GM13977 (cell line): ENCODE data around the gene ATG12.

Experiments used
- DNase-seq: peaks from one replicate; pipeline ENCODE4 v3.0.0; 2012; ENCODE audit warnings: low spot score
- in situ Hi-C: fragments of 300-500 bp; cut with MboI; formaldehyde crosslinking; loops from one replicate; pipeline ENCODE4 v1.12.0; 2022; ENCODE audit warnings: low sequenced_read_pairs, low pct_unique_long_range_greater_than_20kb, mixed read lengths, inconsistent platforms; ENCODE audit not compliant: unreplicated experiment
- TF ChIP-seq, protein P1 (sequence below): IDR thresholded peaks from 2 replicates; pipeline ENCODE4 v1.5.1; 2012; ENCODE audit warnings: mild to moderate bottlenecking, control low read depth; ENCODE audit not compliant: insufficient read depth; ENCODE audit errors: extremely low read depth, missing control alignments

The ATG12 gene

GRCh38 chr5:115872447-115872846 lies 31.1 kb upstream of the ATG12 start:
- TF ChIP-seq, protein P1, sequence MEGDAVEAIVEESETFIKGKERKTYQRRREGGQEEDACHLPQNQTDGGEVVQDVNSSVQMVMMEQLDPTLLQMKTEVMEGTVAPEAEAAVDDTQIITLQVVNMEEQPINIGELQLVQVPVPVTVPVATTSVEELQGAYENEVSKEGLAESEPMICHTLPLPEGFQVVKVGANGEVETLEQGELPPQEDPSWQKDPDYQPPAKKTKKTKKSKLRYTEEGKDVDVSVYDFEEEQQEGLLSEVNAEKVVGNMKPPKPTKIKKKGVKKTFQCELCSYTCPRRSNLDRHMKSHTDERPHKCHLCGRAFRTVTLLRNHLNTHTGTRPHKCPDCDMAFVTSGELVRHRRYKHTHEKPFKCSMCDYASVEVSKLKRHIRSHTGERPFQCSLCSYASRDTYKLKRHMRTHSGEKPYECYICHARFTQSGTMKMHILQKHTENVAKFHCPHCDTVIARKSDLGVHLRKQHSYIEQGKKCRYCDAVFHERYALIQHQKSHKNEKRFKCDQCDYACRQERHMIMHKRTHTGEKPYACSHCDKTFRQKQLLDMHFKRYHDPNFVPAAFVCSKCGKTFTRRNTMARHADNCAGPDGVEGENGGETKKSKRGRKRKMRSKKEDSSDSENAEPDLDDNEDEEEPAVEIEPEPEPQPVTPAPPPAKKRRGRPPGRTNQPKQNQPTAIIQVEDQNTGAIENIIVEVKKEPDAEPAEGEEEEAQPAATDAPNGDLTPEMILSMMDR: no peak
- DNase-seq: no peak
- in situ Hi-C loops: no loop called here

- in situ Hi-C loops: no loop called here
- no peak for DNase-seq
- TF ChIP-seq, protein P1: no peak
Measured at GRCh38 chr5:115869256-115869795, 28.0 kb upstream of the ATG12 start.

DNA sequence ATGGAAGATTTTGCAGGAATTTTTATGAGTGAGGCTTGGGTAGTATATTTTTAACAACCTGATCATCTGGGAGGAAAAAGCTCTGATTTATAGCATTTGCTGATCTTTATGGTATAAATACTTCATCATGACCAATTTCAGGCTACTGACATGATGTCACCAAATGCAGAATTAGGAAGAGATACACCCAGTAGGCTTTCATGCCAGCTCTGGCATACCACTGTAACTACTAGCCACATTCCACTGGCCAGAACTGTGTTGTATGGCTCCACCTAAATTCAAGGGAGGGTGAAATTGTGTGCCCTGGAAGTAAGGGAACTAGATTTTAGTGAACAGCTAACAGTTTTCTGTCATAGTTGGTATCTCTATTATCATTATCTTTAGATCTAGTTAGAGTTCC lies 18.0 kb upstream of the ATG12 start:
- in situ Hi-C loops: no loop called here
- DNase-seq: no peak
- TF ChIP-seq, protein P1: no peak

DNA sequence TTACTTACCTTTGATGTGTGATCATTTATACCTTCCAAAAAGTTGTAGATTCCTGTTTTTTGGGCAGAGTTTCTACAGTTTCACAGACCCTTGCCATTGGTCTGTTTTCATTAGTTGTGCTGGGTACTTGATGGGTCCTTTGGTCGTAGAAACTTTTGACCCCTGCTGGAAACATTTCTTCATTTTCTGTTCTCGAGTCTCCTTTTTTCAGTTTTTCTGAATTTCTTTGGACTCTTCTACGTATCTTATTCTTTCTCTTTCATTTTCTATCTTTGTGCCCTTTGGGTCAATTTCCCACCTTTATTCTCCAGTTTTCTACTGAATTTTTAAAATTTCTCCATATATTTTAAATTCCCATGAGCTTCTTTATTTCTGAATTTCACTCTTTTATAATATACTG lies 17.0 kb upstream of the ATG12 start:
- in situ Hi-C loops: no loop called here
- TF ChIP-seq, protein P1: no peak
- no peak for DNase-seq

GRCh38 chr5:115857626-115858349 lies 16.4 kb upstream of the ATG12 start:
- DNase-seq: no peak

DNA sequence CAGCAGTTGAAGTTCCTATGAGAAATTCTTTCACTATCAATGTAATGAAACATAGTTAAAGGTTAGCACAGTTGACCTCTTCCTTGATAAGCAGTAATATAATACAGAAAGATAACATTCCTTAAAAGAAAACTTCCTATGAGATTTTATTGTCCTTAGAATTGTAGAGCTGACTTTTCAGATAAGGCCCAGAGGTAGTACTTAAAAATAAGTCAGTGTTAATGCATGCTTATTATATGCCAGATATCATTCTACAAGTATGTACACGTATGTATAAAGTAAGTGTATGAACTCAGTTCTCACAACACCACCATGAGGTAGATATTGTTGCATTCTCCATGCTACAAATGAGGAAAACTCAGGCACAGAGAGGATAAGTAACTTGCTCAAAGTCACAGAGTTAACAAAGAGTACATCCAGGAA lies 15.7 kb upstream of the ATG12 start:
- in situ Hi-C loops: no loop called here
- no peak for DNase-seq
- TF ChIP-seq, protein P1: no peak

More at GRCh38 chr5:115857626-115858349, 16.4 kb upstream of the ATG12 start:
- TF ChIP-seq, protein P1: no peak
- in situ Hi-C loops: no loop called here
